ENCODE results near the gene ZNF431. TPM values are rescaled to one million over a fixed set of nuclear protein-coding genes. Genes with fewer than 3 reads are reported as not detected.

ZNF431 gene
- total RNA-seq, 4 donors from 2014 or later: 11.8 to 54.5 (median 14.5) TPM

- TF ChIP-seq CTCF (IDR thresholded peaks at IDR 0.05) (no peak), POLR2A (IDR thresholded peaks at IDR 0.05) (no peak)
- Histone ChIP-seq H3K4me1 (no peaks in the 10 kb centered on the region), H3K36me3 (peaks cover 0 to 18% (median 0%) of the 10 kb centered on the region in 3 donors), H3K27me3 (no peaks in the 10 kb centered on the region), H3K4me3 (no peak overlapping the region), H3K27ac (no peak overlapping the region), H3K9me3 (peaks cover 0 to 4% (median 2%) of the 10 kb centered on the region in 4 donors)
- DNase-seq: no peak
These were observed 32.7 kb upstream of the ZNF431 start for GRCh38 chr19:21109116-21109515.

GRCh38 chr19:21110183-21110582 lies 31.7 kb upstream of the ZNF431 start:
- Histone ChIP-seq H3K27ac (no peak overlapping the region), H3K27me3 (no peaks in the 10 kb centered on the region), H3K4me3 (no peak overlapping the region), H3K36me3 (peaks cover 0 to 24% (median 0%) of the 10 kb centered on the region in 3 donors), H3K9me3 (peaks cover 0 to 12% (median 2%) of the 10 kb centered on the region in 4 donors), H3K4me1 (no peaks in the 10 kb centered on the region)
- no peak for TF ChIP-seq POLR2A (IDR thresholded peaks at IDR 0.05)
- TF ChIP-seq CTCF (IDR thresholded peaks at IDR 0.05): no peak
- no peak for DNase-seq

GRCh38 chr19:21115430-21115829 lies 26.4 kb upstream of the ZNF431 start:
- peaks cover 0 to 37% (median 3%) of the 10 kb centered on the region in 3 donors for H3K36me3 ChIP-seq
- H3K4me1 ChIP-seq: no peaks in the 10 kb centered on the region
- no peak overlapping the region for H3K4me3 ChIP-seq
- peaks cover 0 to 33% (median 2%) of the 10 kb centered on the region in 4 donors for H3K9me3 ChIP-seq
- no peak overlapping the region for H3K27ac ChIP-seq
- TF ChIP-seq POLR2A (IDR thresholded peaks at IDR 0.05) (no peak), CTCF (IDR thresholded peaks at IDR 0.05) (no peak)
- no peak for DNase-seq
- H3K27me3 ChIP-seq: no peaks in the 10 kb centered on the region

- Histone ChIP-seq H3K36me3 (peaks cover 0 to 37% (median 3%) of the 10 kb centered on the region in 3 donors), H3K27me3 (no peaks in the 10 kb centered on the region), H3K4me1 (no peaks in the 10 kb centered on the region), H3K27ac (no peak overlapping the region), H3K9me3 (peaks cover 0 to 33% (median 2%) of the 10 kb centered on the region in 4 donors), H3K4me3 (no peak overlapping the region)
- TF ChIP-seq POLR2A (IDR thresholded peaks at IDR 0.05) (no peak), CTCF (IDR thresholded peaks at IDR 0.05) (no peak)
- no peak for DNase-seq
These were observed 24.6 kb upstream of the ZNF431 start for GRCh38 chr19:21117041-21117907.

- no peaks in the 10 kb centered on the region for H3K9me3 ChIP-seq
- TF ChIP-seq POLR2A (IDR thresholded peaks at IDR 0.05) (no peak), CTCF (IDR thresholded peaks at IDR 0.05) (no peak)
These were observed 15.8 kb upstream of the ZNF431 start for GRCh38 chr19:21126078-21126477.

More at GRCh38 chr19:21126078-21126477, 15.8 kb upstream of the ZNF431 start:
- Histone ChIP-seq H3K4me3 (no peak overlapping the region), H3K27ac (no peak overlapping the region), H3K36me3 (no peaks in the 10 kb centered on the region), H3K27me3 (no peaks in the 10 kb centered on the region), H3K4me1 (no peaks in the 10 kb centered on the region)
- DNase-seq: no peak
